ENCODE measurements around the gene SKAP1.
"Not testable (repeated sequence)": the region's sequence is repeated elsewhere in the genome, so short reads cannot be mapped to it uniquely, and the experiment has no call there.

Gene SKAP1

DNA sequence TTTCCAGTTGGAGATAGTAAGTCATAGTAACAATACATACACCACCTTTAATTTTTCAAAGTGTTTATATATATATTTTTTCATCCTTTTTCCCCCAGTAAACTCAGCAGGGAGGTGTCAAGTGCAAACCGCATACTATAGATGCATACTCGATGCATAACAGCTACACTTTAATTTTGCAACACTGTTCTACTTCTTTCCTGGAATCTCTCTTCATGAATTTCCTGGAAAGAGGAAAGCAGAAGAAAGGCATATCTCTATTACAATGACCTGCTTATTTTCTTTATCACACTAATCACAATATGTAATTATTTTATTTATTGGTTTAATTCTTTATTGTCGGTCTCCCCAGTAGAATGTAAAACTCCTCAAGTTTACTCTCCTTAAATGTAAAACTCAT, 182.4 kb downstream of the SKAP1 start:
- no peak for TF ChIP-seq CTCF (IDR thresholded peaks at IDR 0.05; ENCODE audit: control insufficient read depth, insufficient read depth, low read depth, low read length, missing control alignments)
- DNase-seq (ENCODE audit: low read depth) = no peak

DNA sequence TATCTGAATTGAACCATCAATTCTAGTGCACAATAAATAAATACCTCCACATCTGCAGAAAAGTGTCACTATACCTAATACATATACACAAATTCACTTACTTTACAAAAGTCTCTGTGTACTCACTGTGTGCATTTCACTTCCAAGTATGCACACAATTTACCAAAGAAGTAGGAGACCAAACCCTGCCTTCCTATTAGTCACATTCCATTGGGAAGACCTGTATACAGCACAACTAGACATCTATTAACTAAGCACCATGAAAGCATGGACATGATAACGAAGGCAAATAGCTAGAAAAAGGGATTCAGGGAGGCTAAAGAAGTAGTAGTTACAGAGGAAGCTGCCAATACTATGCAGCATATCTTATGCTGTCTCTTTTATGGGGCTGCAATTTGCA, 183.0 kb downstream of the SKAP1 start:
- H3K4me3 ChIP-seq (ENCODE audit: control insufficient read depth, low read depth, low read length) = no peak overlapping the region
- no peak for DNase-seq (ENCODE audit: low read depth)
- no peak for TF ChIP-seq CTCF (IDR thresholded peaks at IDR 0.05; ENCODE audit: control insufficient read depth, insufficient read depth, low read depth, low read length, missing control alignments)

More for the DNA sequence above, 182.4 kb downstream of the SKAP1 start:
- no peak overlapping the region for H3K4me3 ChIP-seq (ENCODE audit: control insufficient read depth, low read depth, low read length)

DNA sequence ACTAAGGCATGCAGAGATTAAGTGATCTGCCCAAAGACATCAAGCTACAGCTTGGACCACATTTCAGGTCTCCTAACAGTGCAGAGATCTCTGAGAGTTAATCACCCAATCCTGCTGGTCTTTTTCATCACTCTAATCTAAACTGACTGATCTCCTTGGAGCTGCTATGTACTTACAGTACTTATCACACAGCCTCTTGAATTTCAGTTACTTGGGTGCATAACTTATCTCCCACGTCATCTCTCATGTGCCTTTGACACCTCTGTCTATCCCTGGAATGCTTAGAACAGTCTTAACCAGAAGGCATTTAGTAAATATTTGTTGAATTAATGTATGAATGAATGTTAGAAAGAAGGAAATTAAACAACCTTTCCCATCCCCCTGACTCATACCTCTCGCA, 183.4 kb downstream of the SKAP1 start:
- H3K4me3 ChIP-seq (ENCODE audit: control insufficient read depth, low read depth, low read length) = no peak overlapping the region
- DNase-seq (ENCODE audit: low read depth) = no peak
- TF ChIP-seq CTCF (IDR thresholded peaks at IDR 0.05; ENCODE audit: control insufficient read depth, insufficient read depth, low read depth, low read length, missing control alignments) = no peak

DNA sequence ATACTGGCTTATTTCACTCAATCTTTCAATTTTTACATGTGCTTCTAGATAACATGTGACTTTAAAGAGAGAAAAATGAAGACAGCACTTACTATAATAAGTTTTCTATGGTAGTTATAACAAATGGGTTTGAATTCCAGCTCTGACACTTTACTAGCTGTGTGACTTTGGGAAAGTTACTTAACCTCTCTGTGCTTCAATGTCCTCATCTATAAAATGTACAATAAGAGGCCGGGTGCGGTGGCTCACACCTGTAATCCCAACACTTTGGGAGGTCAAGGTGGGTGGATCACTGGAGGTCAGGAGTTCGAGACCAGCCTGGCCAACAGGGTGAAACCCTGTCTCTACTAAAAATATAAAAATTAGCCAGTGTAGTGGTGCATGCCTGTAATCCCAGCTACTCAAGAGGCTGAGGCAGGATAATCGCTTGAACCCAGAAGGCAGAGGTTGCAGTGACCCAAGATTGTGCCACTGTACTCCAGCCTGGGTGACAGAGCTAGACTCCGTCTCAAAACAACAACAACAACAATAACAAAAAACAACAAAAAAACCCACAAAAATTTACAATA, 184.5 kb downstream of the SKAP1 start:
- H3K4me3 ChIP-seq (ENCODE audit: control insufficient read depth, low read depth, low read length); DNase-seq (ENCODE audit: low read depth): not testable (repeated sequence)

DNA sequence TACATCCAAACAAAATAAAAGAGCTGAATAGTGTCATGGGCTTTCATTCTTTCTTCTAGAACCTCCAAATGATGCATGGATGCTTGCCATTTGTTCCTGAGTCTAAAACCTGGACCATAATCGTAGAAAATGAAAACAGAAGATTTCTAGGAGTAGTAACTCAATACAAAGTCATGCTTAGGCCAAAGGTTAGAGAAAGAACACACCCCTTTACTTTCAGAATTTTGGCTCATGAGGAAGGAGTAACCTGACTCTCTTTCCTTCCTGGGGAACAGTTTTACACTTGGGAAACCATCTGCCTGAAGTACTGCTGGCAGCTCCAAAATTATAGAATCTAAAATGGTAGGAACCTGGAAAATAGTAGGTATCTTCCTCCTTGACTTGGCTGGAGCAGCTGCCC, 185.2 kb downstream of the SKAP1 start:
- TF ChIP-seq CTCF (IDR thresholded peaks at IDR 0.05; ENCODE audit: control insufficient read depth, insufficient read depth, low read depth, low read length, missing control alignments) = no peak
- DNase-seq (ENCODE audit: low read depth) = no peak

GRCh38 chr17:48244121-48244711, 185.8 kb downstream of the SKAP1 start:
- no peak overlapping the region for H3K4me3 ChIP-seq (ENCODE audit: control insufficient read depth, low read depth, low read length)
- no peak for DNase-seq (ENCODE audit: low read depth)
- no peak for TF ChIP-seq CTCF (IDR thresholded peaks at IDR 0.05; ENCODE audit: control insufficient read depth, insufficient read depth, low read depth, low read length, missing control alignments)

More for the DNA sequence above, 185.2 kb downstream of the SKAP1 start:
- H3K4me3 ChIP-seq (ENCODE audit: control insufficient read depth, low read depth, low read length) = no peak overlapping the region

- no peak for TF ChIP-seq CTCF (IDR thresholded peaks at IDR 0.05; ENCODE audit: control insufficient read depth, insufficient read depth, low read depth, low read length, missing control alignments)
Observed at GRCh38 chr17:48241770-48242497, 188.1 kb downstream of the SKAP1 start.

More at GRCh38 chr17:48241770-48242497, 188.1 kb downstream of the SKAP1 start:
- DNase-seq (ENCODE audit: low read depth) = no peak
- no peak overlapping the region for H3K4me3 ChIP-seq (ENCODE audit: control insufficient read depth, low read depth, low read length)

Measured in AG09309 (cell line).